Measurements from ENCODE around the gene NEDD8. TPM values are rescaled to one million over a fixed set of nuclear protein-coding genes. Genes with fewer than 3 reads are reported as not detected.

The NEDD8 gene
- total and polyA plus RNA-seq, 4 donors, result 79.6 to 278 (median 240) TPM

GRCh38 chr14:24273422-24273998, 41.3 kb upstream of the NEDD8 start:
- H3K4me1 ChIP-seq (ENCODE audit: control insufficient read depth, insufficient read depth, low read length), result peaks cover 6% of the 10 kb centered on the region
- no peak for DNase-seq (ENCODE audit: low read depth in 4 of 6, low spot score in 6 of 6)
- WGBS (ENCODE audit: insufficient coverage), result no CpG with 5 or more reads among the region's 3 CpGs
- H3K27ac ChIP-seq (ENCODE audit: low read depth, low read length), result no peak overlapping the region
- no peaks in the 10 kb centered on the region for H3K9me3 ChIP-seq (ENCODE audit: control insufficient read depth, insufficient read depth, low read length)
- no peaks in the 10 kb centered on the region for H3K27me3 ChIP-seq (ENCODE audit: control insufficient read depth, insufficient read depth, low read length)
- no peak overlapping the region for H3K4me3 ChIP-seq (ENCODE audit: low read depth, low read length)
- H3K36me3 ChIP-seq (ENCODE audit: control insufficient read depth, insufficient read depth, low read length), result peaks cover 16% of the 10 kb centered on the region

- no peak overlapping the region for H3K4me3 ChIP-seq (ENCODE audit: low read depth, low read length)
- no peaks in the 10 kb centered on the region for H3K9me3 ChIP-seq (ENCODE audit: control insufficient read depth, insufficient read depth, low read length)
- peaks cover 25% of the 10 kb centered on the region for H3K36me3 ChIP-seq (ENCODE audit: control insufficient read depth, insufficient read depth, low read length)
- H3K27ac ChIP-seq (ENCODE audit: low read depth, low read length), result no peak overlapping the region
- no peak for DNase-seq (ENCODE audit: low read depth in 4 of 6, low spot score in 6 of 6)
- 95% methylated on average over 2 of the region's 2 CpGs for WGBS (ENCODE audit: insufficient coverage)
- peaks cover 6% of the 10 kb centered on the region for H3K4me1 ChIP-seq (ENCODE audit: control insufficient read depth, insufficient read depth, low read length)
- no peaks in the 10 kb centered on the region for H3K27me3 ChIP-seq (ENCODE audit: control insufficient read depth, insufficient read depth, low read length)
Measured at GRCh38 chr14:24272467-24272866, 40.3 kb upstream of the NEDD8 start.

- H3K27ac ChIP-seq (ENCODE audit: low read depth, low read length), result peak overlapping the region; percentile 90
- 20% methylated on average over 3 of the region's 3 CpGs for WGBS (ENCODE audit: insufficient coverage)
- H3K9me3 ChIP-seq (ENCODE audit: control insufficient read depth, insufficient read depth, low read length), result no peaks in the 10 kb centered on the region
- no peak for DNase-seq (ENCODE audit: low read depth in 4 of 6, low spot score in 6 of 6)
- peaks cover 6% of the 10 kb centered on the region for H3K4me1 ChIP-seq (ENCODE audit: control insufficient read depth, insufficient read depth, low read length)
- peaks cover 31% of the 10 kb centered on the region for H3K36me3 ChIP-seq (ENCODE audit: control insufficient read depth, insufficient read depth, low read length)
- no peaks in the 10 kb centered on the region for H3K27me3 ChIP-seq (ENCODE audit: control insufficient read depth, insufficient read depth, low read length)
- peak overlapping the region; percentile 86 for H3K4me3 ChIP-seq (ENCODE audit: low read depth, low read length)
Measured at GRCh38 chr14:24271834-24272263, 39.7 kb upstream of the NEDD8 start.

GRCh38 chr14:24271134-24271833, 39.1 kb upstream of the NEDD8 start, which contains the start of gene RABGGTA:
TSS of gene RABGGTA (minus strand) at chr14:24271597. CDS start at chr14:24271115, 482 bp downstream.
- DNase-seq (ENCODE audit: low read depth in 4 of 6, low spot score in 6 of 6), result peak; percentile 62 to 97 (median 80)
- peaks cover 37% of the 10 kb centered on the region for H3K36me3 ChIP-seq (ENCODE audit: control insufficient read depth, insufficient read depth, low read length)
- H3K4me3 ChIP-seq (ENCODE audit: low read depth, low read length), result peak within 1 kb of the TSS; percentile 86
- WGBS (ENCODE audit: insufficient coverage), result 0% methylated on average over 54 of the region's 61 CpGs
- H3K27ac ChIP-seq (ENCODE audit: low read depth, low read length), result peak within 1 kb of the TSS; percentile 90
- no peaks in the 10 kb centered on the region for H3K9me3 ChIP-seq (ENCODE audit: control insufficient read depth, insufficient read depth, low read length)
- H3K27me3 ChIP-seq (ENCODE audit: control insufficient read depth, insufficient read depth, low read length), result no peaks in the 10 kb centered on the region
- peaks cover 6% of the 10 kb centered on the region for H3K4me1 ChIP-seq (ENCODE audit: control insufficient read depth, insufficient read depth, low read length)

GRCh38 chr14:24270537-24271133, 38.5 kb upstream of the NEDD8 start:
- Histone ChIP-seq H3K27ac (ENCODE audit: low read depth, low read length) (peak overlapping the region; percentile 90), H3K4me3 (ENCODE audit: low read depth, low read length) (peak overlapping the region; percentile 86), H3K9me3 (ENCODE audit: control insufficient read depth, insufficient read depth, low read length) (no peaks in the 10 kb centered on the region), H3K27me3 (ENCODE audit: control insufficient read depth, insufficient read depth, low read length) (no peaks in the 10 kb centered on the region), H3K36me3 (ENCODE audit: control insufficient read depth, insufficient read depth, low read length) (peaks cover 43% of the 10 kb centered on the region), H3K4me1 (ENCODE audit: control insufficient read depth, insufficient read depth, low read length) (peaks cover 6% of the 10 kb centered on the region)
- 14% methylated on average over 11 of the region's 13 CpGs for WGBS (ENCODE audit: insufficient coverage)
- DNase-seq (ENCODE audit: low read depth in 4 of 6, low spot score in 6 of 6), result peak in 1 of 6 donors; percentile 17

- DNase-seq (ENCODE audit: low read depth in 4 of 6, low spot score in 6 of 6), result no peak
- Histone ChIP-seq H3K4me1 (ENCODE audit: control insufficient read depth, insufficient read depth, low read length) (peaks cover 6% of the 10 kb centered on the region), H3K4me3 (ENCODE audit: low read depth, low read length) (no peak overlapping the region), H3K9me3 (ENCODE audit: control insufficient read depth, insufficient read depth, low read length) (no peaks in the 10 kb centered on the region), H3K36me3 (ENCODE audit: control insufficient read depth, insufficient read depth, low read length) (peaks cover 49% of the 10 kb centered on the region), H3K27ac (ENCODE audit: low read depth, low read length) (no peak overlapping the region), H3K27me3 (ENCODE audit: control insufficient read depth, insufficient read depth, low read length) (no peaks in the 10 kb centered on the region)
- 98% methylated on average over 12 of the region's 14 CpGs for WGBS (ENCODE audit: insufficient coverage)
Measured at GRCh38 chr14:24269910-24270536, 37.9 kb upstream of the NEDD8 start.

- Histone ChIP-seq H3K4me1 (ENCODE audit: control insufficient read depth, insufficient read depth, low read length) (peaks cover 6% of the 10 kb centered on the region), H3K36me3 (ENCODE audit: control insufficient read depth, insufficient read depth, low read length) (peaks cover 54% of the 10 kb centered on the region), H3K4me3 (ENCODE audit: low read depth, low read length) (no peak overlapping the region), H3K9me3 (ENCODE audit: control insufficient read depth, insufficient read depth, low read length) (no peaks in the 10 kb centered on the region), H3K27ac (ENCODE audit: low read depth, low read length) (no peak overlapping the region), H3K27me3 (ENCODE audit: control insufficient read depth, insufficient read depth, low read length) (no peaks in the 10 kb centered on the region)
- WGBS (ENCODE audit: insufficient coverage), result 93% methylated on average over 8 of the region's 8 CpGs
- DNase-seq (ENCODE audit: low read depth in 4 of 6, low spot score in 6 of 6), result no peak
Measured at GRCh38 chr14:24269368-24269767, 37.2 kb upstream of the NEDD8 start.

GRCh38 chr14:24268225-24268624, 36.1 kb upstream of the NEDD8 start:
- 96% methylated on average over 5 of the region's 9 CpGs for WGBS (ENCODE audit: insufficient coverage)
- H3K36me3 ChIP-seq (ENCODE audit: control insufficient read depth, insufficient read depth, low read length), result peaks cover 60% of the 10 kb centered on the region

GRCh38 chr14:24267516-24267915, 35.3 kb upstream of the NEDD8 start:
- Histone ChIP-seq H3K4me1 (ENCODE audit: control insufficient read depth, insufficient read depth, low read length) (peaks cover 6% of the 10 kb centered on the region), H3K27me3 (ENCODE audit: control insufficient read depth, insufficient read depth, low read length) (no peaks in the 10 kb centered on the region), H3K36me3 (ENCODE audit: control insufficient read depth, insufficient read depth, low read length) (peaks cover 65% of the 10 kb centered on the region), H3K27ac (ENCODE audit: low read depth, low read length) (no peak overlapping the region), H3K9me3 (ENCODE audit: control insufficient read depth, insufficient read depth, low read length) (no peaks in the 10 kb centered on the region), H3K4me3 (ENCODE audit: low read depth, low read length) (no peak overlapping the region)
- no peak for DNase-seq (ENCODE audit: low read depth in 4 of 6, low spot score in 6 of 6)
- 89% methylated on average over 9 of the region's 9 CpGs for WGBS (ENCODE audit: insufficient coverage)

More at GRCh38 chr14:24268225-24268624, 36.1 kb upstream of the NEDD8 start:
- Histone ChIP-seq H3K4me3 (ENCODE audit: low read depth, low read length) (no peak overlapping the region), H3K27me3 (ENCODE audit: control insufficient read depth, insufficient read depth, low read length) (no peaks in the 10 kb centered on the region), H3K4me1 (ENCODE audit: control insufficient read depth, insufficient read depth, low read length) (peaks cover 6% of the 10 kb centered on the region), H3K9me3 (ENCODE audit: control insufficient read depth, insufficient read depth, low read length) (no peaks in the 10 kb centered on the region), H3K27ac (ENCODE audit: low read depth, low read length) (no peak overlapping the region)
- no peak for DNase-seq (ENCODE audit: low read depth in 4 of 6, low spot score in 6 of 6)
